HG02981 (cell line): Measurements from ENCODE around the gene P4HA2.
"Not testable (repeated sequence)": the region's sequence is repeated elsewhere in the genome, so short reads cannot be mapped to it uniquely, and the experiment has no call there.

ENCODE experiments used
- ATAC-seq: cut with Tn5 transposase; IDR thresholded peaks from one replicate; pipeline ENCODE4 v1.9.1; 2021; ENCODE audit warnings: mild to moderate bottlenecking, moderate library complexity; ENCODE audit not compliant: unreplicated experiment

Gene P4HA2

GRCh38 chr5:132162945-132163344 lies 64.7 kb downstream of the P4HA2 start:
- ATAC-seq: no peak

DNA sequence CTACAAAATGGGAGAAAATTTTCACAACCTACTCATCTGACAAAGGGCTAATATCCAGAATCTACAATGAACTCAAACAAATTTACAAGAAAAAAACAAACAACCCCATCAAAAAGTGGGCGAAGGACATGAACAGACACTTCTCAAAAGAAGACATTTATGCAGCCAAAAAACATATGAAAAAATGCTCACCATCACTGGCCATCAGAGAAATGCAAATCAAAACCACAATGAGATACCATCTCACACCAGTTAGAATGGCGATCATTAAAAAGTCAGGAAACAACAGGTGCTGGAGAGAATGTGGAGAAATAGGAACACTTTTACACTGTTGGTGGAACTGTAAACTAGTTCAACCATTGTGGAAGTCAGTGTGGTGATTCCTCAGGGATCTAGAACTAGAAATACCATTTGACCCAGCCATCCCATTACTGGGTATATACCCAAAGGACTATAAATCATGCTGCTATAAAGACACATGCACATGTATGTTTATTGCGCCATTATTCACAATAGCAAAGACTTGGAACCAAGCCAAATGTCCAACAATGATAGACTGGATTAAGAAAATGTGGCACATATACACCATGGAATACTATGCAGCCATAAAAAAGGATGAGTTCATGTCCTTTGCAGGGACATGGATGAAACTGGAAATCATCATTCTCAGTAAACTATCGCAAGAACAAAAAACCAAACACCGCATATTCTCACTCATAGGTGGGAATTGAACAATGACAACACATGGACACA lies 65.9 kb downstream of the P4HA2 start:
- ATAC-seq: not testable (repeated sequence)

DNA sequence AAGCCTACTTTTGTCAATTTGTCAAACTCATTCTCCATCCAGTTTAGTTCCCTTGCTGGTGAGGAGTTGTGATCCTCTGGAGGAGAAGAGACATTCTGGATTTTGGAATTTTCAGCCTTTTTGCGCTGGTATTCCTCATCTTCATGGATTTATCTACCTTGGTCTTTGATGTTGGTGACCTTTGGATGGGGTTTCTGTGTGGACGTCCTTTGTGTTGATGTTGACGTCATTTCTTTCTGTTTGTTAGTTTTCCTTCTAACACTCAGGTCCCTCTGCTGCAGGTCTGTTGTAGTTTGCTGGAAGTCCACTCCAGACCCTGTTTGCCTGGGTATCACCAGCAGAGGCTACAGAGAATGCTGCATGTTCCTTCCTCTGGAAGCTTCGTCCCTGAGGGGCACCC lies 71.2 kb downstream of the P4HA2 start:
- no peak for ATAC-seq

- no peak for ATAC-seq
Observed at GRCh38 chr5:132150565-132150964, 77.1 kb downstream of the P4HA2 start.

DNA sequence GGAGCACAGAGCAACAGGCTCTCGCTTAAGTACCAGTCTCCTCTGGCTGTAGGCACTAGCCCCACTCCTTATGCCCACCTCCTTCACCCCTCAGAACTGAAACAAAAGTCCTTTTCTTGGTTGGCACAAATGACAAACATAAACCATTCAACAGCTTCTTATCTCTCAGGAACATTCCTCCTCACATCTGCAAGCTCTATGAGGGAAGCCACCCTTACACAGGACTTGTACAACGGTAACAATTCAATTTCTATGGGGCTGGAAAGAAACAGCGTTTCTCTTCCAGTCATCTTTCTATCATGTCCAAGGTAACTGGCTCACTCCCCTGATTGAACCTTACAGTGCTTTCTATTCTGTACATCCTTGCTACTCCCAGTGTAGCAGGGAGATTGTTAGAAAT lies 80.0 kb downstream of the P4HA2 start:
- no peak for ATAC-seq

DNA sequence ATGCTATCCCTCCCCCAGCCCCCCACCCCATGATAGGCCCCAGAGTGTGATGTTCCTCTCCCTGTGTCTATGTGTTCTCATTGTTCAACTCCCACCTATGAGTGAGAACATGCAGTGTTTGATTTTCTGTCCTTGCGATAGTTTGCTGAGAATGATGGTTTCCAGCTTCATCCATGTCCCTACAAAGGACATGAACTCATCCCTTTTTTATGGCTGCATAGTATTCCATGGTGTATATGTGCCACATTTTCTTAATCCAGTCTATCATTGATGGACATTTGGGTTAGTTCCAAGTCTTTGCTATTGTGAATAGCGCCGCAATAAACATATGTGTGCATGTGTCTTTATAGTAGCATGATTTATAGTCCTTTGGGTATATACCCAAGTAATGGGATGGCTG lies 82.3 kb downstream of the P4HA2 start:
- ATAC-seq: not testable (repeated sequence)

DNA sequence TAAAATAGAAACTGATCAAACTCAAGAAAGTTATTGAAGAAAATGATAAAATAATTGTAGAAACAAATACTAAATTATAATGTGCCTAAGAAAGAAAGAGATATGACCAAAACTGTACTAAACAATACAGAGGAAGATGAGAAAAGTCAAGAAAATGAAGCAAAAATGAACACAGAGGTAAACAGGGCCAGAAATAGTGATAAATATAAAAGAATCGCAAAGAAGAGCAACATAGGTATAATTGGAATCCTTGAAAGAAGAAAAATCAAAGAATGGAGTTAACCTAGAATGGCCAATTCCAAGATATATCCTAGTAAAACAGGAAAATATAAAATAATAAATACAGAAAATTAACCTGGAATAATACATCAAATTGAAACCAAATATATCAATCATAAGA lies 84.5 kb downstream of the P4HA2 start:
- ATAC-seq: no peak

DNA sequence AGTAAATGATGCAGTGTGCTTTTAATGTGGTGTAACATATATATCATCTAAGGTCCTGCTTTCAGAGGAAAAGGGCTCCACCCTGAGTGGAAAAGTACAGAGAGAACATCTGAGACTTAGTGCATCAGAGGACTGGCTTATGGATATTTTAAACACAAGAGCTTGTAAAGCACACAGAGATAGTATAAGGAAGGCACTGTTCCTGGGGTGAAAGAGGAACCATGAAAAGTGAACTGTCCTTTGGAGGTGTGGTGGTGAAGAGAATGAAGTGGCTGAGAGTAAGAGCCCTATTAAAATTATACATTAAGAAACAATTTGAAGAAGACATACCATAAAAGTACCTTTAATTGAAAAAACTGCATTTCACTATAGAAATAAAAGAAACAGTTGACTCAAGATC lies 85.2 kb downstream of the P4HA2 start:
- ATAC-seq: no peak
